Thoracic aorta (tissue), 2 donors: Measurements from ENCODE around the gene CNOT8. TPM values are rescaled to one million over a fixed set of nuclear protein-coding genes. Genes with fewer than 3 reads are reported as not detected.
A peak's percentile ranks its signal among the peaks of the same experiment; 100 is the strongest.

Source experiments
- ATAC-seq: fragments of 150-250 bp; one replicate; pipeline ENCODE4 v1.8.0; 2017; ENCODE audit warnings: low read depth; ENCODE audit not compliant: insufficient number of reproducible peaks, low FRiP score
- DNase-seq: peaks from one replicate; pipeline ENCODE4 v3.0.0-alpha.2; 2020; ENCODE audit warnings: low spot score
- H3K27ac ChIP-seq, 2 donors: fragments of 200-600 bp; sonication (generic); 1 replicate in 1 of 2; 2 replicates in 1 of 2; pipeline ENCODE4 v1.5.1; 2016; ENCODE audit warnings: mild to moderate bottlenecking in 2 of 2, moderate library complexity in 2 of 2
- H3K27me3 ChIP-seq: fragments of 200-600 bp; sonication (generic); replicated peaks from 2 replicates; pipeline ENCODE4 v1.6.0; 2016; ENCODE audit warnings: mild to moderate bottlenecking; ENCODE audit not compliant: insufficient read depth
- H3K36me3 ChIP-seq: fragments of 200-600 bp; sonication (generic); one replicate; pipeline ENCODE4 v1.5.1; 2016
- H3K4me1 ChIP-seq, 2 donors: fragments of 200-600 bp; sonication (generic); 1 replicate in 1 of 2; 2 replicates in 1 of 2; pipeline versions ENCODE4 v1.5.1 to v1.6.0; 2016; ENCODE audit warnings: low read depth in 2 of 2, mild to moderate bottlenecking in 1 of 2; ENCODE audit not compliant: control insufficient read depth in 1 of 2
- H3K4me3 ChIP-seq: fragments of 200-600 bp; sonication (generic); 2 replicates; pipeline ENCODE4 v1.5.1; 2016; ENCODE audit warnings: mild to moderate bottlenecking
- H3K9me3 ChIP-seq: fragments of 200-600 bp; sonication (generic); 2 replicates; pipeline ENCODE4 v1.5.1; 2016
- total RNA-seq, 2 donors: library from RNA; depleted of rRNA; stranded (reverse); fragments of >200 nt; gene quantifications; one replicate each; pipeline versions ENCODE4 v1.1.0 to v1.2.3, GENCODE V29; 2016
- TF ChIP-seq, protein P1 (sequence below): fragments of 200-600 bp; sonication (generic); IDR thresholded peaks from one replicate; pipeline ENCODE4 v1.5.1; 2019; ENCODE audit warnings: antibody characterized with exemption

Gene CNOT8
- total RNA-seq: 10 to 100 TPM; 75.5 to 90.9 TPM

DNA sequence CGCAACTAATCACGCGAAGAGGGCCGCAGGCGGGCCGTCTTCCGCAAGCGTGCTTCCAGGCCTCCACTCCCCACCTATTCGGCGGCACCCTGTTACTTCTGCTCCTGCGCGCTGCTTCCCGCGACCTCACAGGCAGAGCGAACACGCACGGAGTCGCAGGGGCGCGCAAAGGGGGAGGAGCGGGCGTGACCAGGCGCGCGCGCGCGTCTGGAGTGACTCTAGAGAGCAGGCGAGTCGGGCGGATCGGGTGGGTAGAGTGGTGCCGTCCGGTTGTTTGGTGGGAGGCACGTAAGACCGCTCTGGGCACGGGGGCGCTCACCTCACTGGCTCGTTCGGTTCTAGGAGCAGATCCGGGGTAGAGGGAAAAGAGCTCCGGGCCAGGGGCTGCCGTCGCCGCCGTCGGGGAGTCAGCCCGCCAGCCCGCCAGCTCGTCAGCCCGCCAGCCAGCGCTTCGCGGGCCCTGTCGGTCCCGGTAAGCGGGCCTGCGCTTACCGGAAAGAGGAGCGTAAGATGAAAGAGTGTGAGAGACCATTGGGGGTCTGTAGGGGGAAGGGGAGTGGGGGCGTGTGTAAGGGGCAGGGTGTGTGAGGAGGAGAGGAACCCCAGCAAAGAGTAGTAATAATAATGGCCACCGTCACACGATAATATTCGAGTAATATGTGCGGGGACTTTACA is at the start of gene CNOT8:
Gene CNOT8 (plus strand): TSS at position 331 of the 675 bp plus-strand sequence. CDS start 4,652 bp downstream, outside the sequence.
- DNase-seq: peak; percentile 93
- TF ChIP-seq, protein P1, sequence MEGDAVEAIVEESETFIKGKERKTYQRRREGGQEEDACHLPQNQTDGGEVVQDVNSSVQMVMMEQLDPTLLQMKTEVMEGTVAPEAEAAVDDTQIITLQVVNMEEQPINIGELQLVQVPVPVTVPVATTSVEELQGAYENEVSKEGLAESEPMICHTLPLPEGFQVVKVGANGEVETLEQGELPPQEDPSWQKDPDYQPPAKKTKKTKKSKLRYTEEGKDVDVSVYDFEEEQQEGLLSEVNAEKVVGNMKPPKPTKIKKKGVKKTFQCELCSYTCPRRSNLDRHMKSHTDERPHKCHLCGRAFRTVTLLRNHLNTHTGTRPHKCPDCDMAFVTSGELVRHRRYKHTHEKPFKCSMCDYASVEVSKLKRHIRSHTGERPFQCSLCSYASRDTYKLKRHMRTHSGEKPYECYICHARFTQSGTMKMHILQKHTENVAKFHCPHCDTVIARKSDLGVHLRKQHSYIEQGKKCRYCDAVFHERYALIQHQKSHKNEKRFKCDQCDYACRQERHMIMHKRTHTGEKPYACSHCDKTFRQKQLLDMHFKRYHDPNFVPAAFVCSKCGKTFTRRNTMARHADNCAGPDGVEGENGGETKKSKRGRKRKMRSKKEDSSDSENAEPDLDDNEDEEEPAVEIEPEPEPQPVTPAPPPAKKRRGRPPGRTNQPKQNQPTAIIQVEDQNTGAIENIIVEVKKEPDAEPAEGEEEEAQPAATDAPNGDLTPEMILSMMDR: no peak

DNA sequence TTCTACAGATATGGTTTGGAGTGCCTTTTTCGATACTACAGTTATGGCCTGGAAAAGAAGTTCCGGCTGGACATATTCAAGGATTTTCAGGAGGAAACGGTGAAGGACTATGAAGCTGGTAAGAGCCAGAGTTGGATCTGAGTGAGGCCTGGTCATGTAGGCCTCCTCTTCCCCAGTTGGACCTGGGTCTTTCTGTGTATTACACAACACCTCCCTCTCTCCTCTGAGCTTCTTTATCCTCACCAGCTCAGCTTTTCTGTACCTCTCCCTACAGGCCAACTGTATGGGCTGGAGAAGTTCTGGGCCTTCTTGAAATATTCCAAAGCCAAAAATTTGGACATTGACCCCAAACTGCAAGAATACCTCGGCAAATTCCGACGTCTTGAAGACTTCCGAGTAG is 47.2 kb upstream of the CNOT8 start:
- Histone ChIP-seq H3K9me3 (no peaks in the 10 kb centered on the region), H3K27ac (no peak overlapping the region), H3K36me3 (peaks cover 41% of the 10 kb centered on the region), H3K27me3 (no peaks in the 10 kb centered on the region), H3K4me1 (no peaks in the 10 kb centered on the region), H3K4me3 (no peak overlapping the region)
- TF ChIP-seq, protein P1: no peak
- DNase-seq: no peak
- no peak for ATAC-seq

More for the DNA sequence above, at the start of gene CNOT8:
- ATAC-seq: peak; percentile 84
- Histone ChIP-seq H3K27ac (peak within 1 kb of the TSS; percentile 86 to 96), H3K4me1 (peaks cover 36 to 43% of the 10 kb centered on the region in 2 donors), H3K27me3 (no peaks in the 10 kb centered on the region), H3K9me3 (no peaks in the 10 kb centered on the region), H3K36me3 (peaks cover 5% of the 10 kb centered on the region), H3K4me3 (peak within 1 kb of the TSS; percentile 89)

DNA sequence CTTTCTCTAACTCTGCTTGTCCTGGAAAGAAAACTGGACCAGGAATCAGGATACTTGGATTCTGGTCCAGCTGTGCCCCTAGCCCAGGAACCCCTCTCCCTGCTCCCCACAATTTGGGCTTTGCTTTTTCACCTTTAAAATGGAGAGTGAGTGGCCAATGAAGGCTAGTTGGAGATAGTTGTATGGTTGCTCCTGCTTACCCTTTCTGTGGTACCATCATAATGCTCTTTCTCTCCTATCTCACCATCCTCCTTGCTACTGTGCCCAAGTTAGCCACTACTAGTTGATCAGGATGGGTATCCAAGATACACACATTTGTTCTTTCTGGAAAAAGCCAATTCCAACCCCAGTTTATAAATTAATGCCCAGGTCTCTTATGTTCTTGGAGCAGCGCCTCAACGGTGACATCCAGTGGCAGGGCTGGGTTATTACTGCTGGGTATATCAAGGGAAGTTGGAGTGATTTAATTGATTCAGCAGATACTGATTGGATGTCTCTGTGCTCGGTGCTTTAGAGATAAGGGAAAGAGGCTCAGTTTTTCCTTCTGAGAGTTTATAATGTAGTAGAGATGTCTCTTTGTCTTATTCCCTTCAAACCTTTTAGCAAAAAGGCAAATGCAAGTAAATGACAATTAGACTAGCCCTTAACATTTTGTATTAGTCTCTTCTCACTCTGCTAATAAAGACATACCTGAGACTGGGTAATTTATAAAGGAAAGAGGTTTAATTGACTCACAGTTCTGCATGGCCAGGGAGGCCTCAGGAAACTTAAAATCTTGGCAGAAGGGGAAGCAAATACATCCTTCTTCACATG is 46.6 kb upstream of the CNOT8 start:
- Histone ChIP-seq H3K4me3 (no peak overlapping the region), H3K4me1 (no peaks in the 10 kb centered on the region), H3K36me3 (peaks cover 41% of the 10 kb centered on the region), H3K27me3 (no peaks in the 10 kb centered on the region), H3K27ac (no peak overlapping the region), H3K9me3 (no peaks in the 10 kb centered on the region)
- DNase-seq (peak; percentile 15), ATAC-seq (no peak)
- TF ChIP-seq, protein P1: peak; percentile 82

DNA sequence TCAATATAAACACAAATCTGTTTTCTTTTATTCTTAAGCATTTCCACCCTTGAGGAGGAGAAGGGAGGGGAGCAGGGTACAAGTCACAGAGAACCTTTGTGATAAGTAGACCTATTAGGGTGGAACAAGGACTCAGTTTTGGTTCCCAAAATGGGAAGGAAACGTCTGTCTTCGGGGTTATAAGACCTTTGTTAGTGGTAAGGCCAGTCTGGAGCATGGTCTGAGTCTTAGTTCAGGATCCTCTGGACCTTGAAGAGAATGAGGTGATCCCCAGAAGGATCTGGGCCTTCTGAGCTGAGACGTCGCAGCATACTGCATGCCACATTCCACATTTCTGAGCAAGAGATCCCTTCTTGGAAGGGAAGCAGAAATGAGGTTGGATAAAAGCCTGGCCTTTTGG is 45.3 kb upstream of the CNOT8 start:
- Histone ChIP-seq H3K4me3 (no peak overlapping the region), H3K4me1 (no peaks in the 10 kb centered on the region), H3K36me3 (peaks cover 40% of the 10 kb centered on the region), H3K9me3 (no peaks in the 10 kb centered on the region), H3K27ac (no peak overlapping the region), H3K27me3 (no peaks in the 10 kb centered on the region)
- no peak for ATAC-seq
- TF ChIP-seq, protein P1: no peak
- DNase-seq: no peak

DNA sequence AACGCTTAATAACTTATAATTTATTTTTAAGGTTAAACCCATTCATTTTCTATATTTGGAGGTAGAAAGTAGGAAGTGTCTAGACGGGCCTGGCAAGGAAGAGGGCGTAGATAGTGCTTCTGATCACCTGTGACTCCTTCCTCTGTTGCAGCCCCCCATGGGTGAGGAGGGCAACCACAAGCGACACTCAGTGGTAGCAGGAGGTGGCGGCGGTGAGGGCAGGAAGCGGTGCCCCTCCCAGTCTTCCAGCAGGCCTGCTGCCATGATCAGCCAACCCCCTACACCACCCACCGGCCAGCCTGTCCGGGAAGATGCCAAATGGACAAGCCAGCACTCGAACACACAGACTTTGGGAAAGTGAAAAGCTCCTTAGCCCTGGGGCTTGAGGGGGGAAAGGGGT is 44.7 kb upstream of the CNOT8 start:
- no peaks in the 10 kb centered on the region for H3K9me3 ChIP-seq
- peaks cover 45% of the 10 kb centered on the region for H3K36me3 ChIP-seq
- H3K4me1 ChIP-seq: no peaks in the 10 kb centered on the region
- no peak for DNase-seq
- H3K27me3 ChIP-seq: no peaks in the 10 kb centered on the region
- H3K4me3 ChIP-seq: no peak overlapping the region
- no peak for ATAC-seq
- H3K27ac ChIP-seq: no peak overlapping the region
- TF ChIP-seq, protein P1: no peak
